NCI-H510A treated with DMSO at 0.1 percent for 48 hours (cell line): ENCODE results near the gene TRIM44.

ENCODE experiments used
- DNase-seq: peaks from one replicate; lab custom pipeline; 2025; lab: John Stamatoyannopoulos, UW

Gene TRIM44

GRCh38 chr11:35791088-35791958 is 128.7 kb downstream of the TRIM44 start:
- peak; percentile 18 for DNase-seq

- DNase-seq: no peak
Observed at GRCh38 chr11:35792148-35792845, 129.7 kb downstream of the TRIM44 start.

- DNase-seq: no peak
Observed at GRCh38 chr11:35792846-35793192, 130.2 kb downstream of the TRIM44 start.

GRCh38 chr11:35794333-35794732 is 131.8 kb downstream of the TRIM44 start:
- no peak for DNase-seq

GRCh38 chr11:35794850-35795249 is 132.3 kb downstream of the TRIM44 start:
- DNase-seq: no peak

GRCh38 chr11:35796562-35796961 is 134.0 kb downstream of the TRIM44 start:
- no peak for DNase-seq

- DNase-seq: no peak
Observed at GRCh38 chr11:35798423-35798822, 135.8 kb downstream of the TRIM44 start.

- no peak for DNase-seq
Observed at GRCh38 chr11:35798983-35799382, 136.4 kb downstream of the TRIM44 start.

GRCh38 chr11:35799655-35800054 is 137.1 kb downstream of the TRIM44 start:
- no peak for DNase-seq

GRCh38 chr11:35800970-35801953 is 138.7 kb downstream of the TRIM44 start:
- DNase-seq: no peak

- no peak for DNase-seq
Observed at GRCh38 chr11:35802221-35802620, 139.6 kb downstream of the TRIM44 start.

- no peak for DNase-seq
Observed at GRCh38 chr11:35802672-35803071, 140.1 kb downstream of the TRIM44 start.

- peak; percentile 16 for DNase-seq
Observed at GRCh38 chr11:35803115-35803514, 140.5 kb downstream of the TRIM44 start.

GRCh38 chr11:35804451-35805040 is 142.0 kb downstream of the TRIM44 start:
- no peak for DNase-seq

- DNase-seq: no peak
Observed at GRCh38 chr11:35809561-35809960, 147.0 kb downstream of the TRIM44 start.

- no peak for DNase-seq
Observed at GRCh38 chr11:35810045-35810645, 147.6 kb downstream of the TRIM44 start.

GRCh38 chr11:35811783-35812182 is 149.2 kb downstream of the TRIM44 start:
- DNase-seq: no peak

- no peak for DNase-seq
Observed at GRCh38 chr11:35812828-35813227, 150.3 kb downstream of the TRIM44 start.

- DNase-seq: no peak
Observed at GRCh38 chr11:35814081-35814695, 151.6 kb downstream of the TRIM44 start.

GRCh38 chr11:35814720-35815305 is 152.2 kb downstream of the TRIM44 start:
- no peak for DNase-seq
